Endothelial cell (in vitro differentiated cells): Measurements from ENCODE around the gene PLCG1. TPM values are rescaled to one million over a fixed set of nuclear protein-coding genes. Genes with fewer than 3 reads are reported as not detected.
A peak's percentile ranks its signal among the peaks of the same experiment; 100 is the strongest.
"Not testable (repeated sequence)": the region's sequence is repeated elsewhere in the genome, so short reads cannot be mapped to it uniquely, and the experiment has no call there.

ENCODE experiments used
- DNase-seq: peaks from one replicate; pipeline ENCODE4 v3.0.0; 2021; ENCODE audit warnings: low spot score
- H3K27ac Mint-ChIP-seq: one replicate; pipeline ENCODE4 v1.8.0; 2021; ENCODE audit warnings: mixed read lengths, inconsistent platforms; ENCODE audit not compliant: unreplicated experiment
- H3K27me3 Mint-ChIP-seq: one replicate; pipeline ENCODE4 v1.8.0; 2021; ENCODE audit warnings: mild to moderate bottlenecking, moderate library complexity, mixed read lengths, inconsistent platforms; ENCODE audit not compliant: unreplicated experiment
- H3K36me3 Mint-ChIP-seq: one replicate; pipeline ENCODE4 v1.8.0; 2021; ENCODE audit warnings: mild to moderate bottlenecking, low read depth, mixed read lengths, inconsistent platforms; ENCODE audit not compliant: unreplicated experiment
- H3K4me1 Mint-ChIP-seq: one replicate; pipeline ENCODE4 v1.8.0; 2021; ENCODE audit warnings: mild to moderate bottlenecking, mixed read lengths, inconsistent platforms; ENCODE audit not compliant: unreplicated experiment
- H3K4me3 Mint-ChIP-seq: one replicate; pipeline ENCODE4 v1.8.0; 2021; ENCODE audit warnings: mild to moderate bottlenecking, mixed read lengths, inconsistent platforms; ENCODE audit not compliant: unreplicated experiment
- H3K9me3 Mint-ChIP-seq: one replicate; pipeline ENCODE4 v1.8.0; 2021; ENCODE audit warnings: mixed read lengths, inconsistent platforms; ENCODE audit not compliant: unreplicated experiment
- total RNA-seq: library from RNA; stranded (reverse); fragmentation: NEBNext Ultra II Directional; extraction: Animal tissue kit (Norgen Biotek cat#: 25700); gene quantifications from one replicate; pipeline ENCODE4 v1.2.1, GENCODE V29; 2021; ENCODE audit not compliant: unreplicated experiment
- TF ChIP-seq, protein P1 (sequence below): fragments of 200-600 bp; sonication (generic); IDR thresholded peaks from one replicate; pipeline ENCODE4 v1.5.0; 2021; ENCODE audit warnings: antibody characterized with exemption; ENCODE audit not compliant: unreplicated experiment

Gene PLCG1
- total RNA-seq, 1 donor from 2014 or later = 456 TPM

DNA sequence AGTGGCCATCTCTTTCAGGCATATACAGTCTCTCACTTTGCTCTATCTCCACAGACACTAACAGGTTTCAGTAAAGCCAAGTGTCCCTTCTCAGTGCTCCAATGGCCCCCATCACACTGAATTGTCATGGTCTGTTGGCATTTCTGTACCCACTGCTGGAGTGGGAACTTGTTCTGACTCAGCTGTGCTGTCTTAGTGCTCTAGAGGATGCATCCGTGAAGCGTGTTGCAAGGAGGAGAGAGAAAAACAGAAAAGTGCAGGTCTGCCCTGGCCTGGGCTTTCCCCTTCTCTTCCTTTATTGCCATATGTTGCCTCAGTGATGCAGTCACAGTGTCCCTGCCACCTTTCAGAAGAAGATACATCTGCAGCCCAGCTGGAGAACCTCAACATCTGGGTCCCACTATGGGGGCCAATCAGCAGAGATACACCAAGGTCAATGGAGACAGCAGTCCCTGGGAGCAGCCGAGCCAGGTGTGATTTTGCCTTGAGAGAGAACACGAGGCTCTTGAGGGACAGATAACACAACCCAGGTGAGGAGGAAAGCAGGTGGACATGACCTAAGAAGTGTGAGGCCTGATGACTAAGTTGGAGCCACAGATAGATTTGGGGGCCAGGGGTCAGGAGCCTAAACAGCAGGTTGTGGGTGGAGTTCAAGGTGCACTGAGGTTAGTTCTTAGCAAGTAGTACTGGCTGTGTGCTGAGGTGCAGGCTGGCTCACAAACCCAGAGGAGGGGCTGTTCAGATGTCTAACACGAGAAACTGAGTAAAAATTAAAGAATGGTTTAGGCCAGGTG, 5.6 kb upstream of the PLCG1 start:
- Mint-ChIP-seq H3K4me3 (no peak overlapping the region), H3K4me1 (peaks cover 10% of the 10 kb centered on the region), H3K27me3 (peaks cover 8% of the 10 kb centered on the region), H3K27ac (no peak overlapping the region), H3K36me3 (peaks cover 22% of the 10 kb centered on the region), H3K9me3 (no peaks in the 10 kb centered on the region)
- TF ChIP-seq, protein P1, sequence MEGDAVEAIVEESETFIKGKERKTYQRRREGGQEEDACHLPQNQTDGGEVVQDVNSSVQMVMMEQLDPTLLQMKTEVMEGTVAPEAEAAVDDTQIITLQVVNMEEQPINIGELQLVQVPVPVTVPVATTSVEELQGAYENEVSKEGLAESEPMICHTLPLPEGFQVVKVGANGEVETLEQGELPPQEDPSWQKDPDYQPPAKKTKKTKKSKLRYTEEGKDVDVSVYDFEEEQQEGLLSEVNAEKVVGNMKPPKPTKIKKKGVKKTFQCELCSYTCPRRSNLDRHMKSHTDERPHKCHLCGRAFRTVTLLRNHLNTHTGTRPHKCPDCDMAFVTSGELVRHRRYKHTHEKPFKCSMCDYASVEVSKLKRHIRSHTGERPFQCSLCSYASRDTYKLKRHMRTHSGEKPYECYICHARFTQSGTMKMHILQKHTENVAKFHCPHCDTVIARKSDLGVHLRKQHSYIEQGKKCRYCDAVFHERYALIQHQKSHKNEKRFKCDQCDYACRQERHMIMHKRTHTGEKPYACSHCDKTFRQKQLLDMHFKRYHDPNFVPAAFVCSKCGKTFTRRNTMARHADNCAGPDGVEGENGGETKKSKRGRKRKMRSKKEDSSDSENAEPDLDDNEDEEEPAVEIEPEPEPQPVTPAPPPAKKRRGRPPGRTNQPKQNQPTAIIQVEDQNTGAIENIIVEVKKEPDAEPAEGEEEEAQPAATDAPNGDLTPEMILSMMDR = no peak
- no peak for DNase-seq

DNA sequence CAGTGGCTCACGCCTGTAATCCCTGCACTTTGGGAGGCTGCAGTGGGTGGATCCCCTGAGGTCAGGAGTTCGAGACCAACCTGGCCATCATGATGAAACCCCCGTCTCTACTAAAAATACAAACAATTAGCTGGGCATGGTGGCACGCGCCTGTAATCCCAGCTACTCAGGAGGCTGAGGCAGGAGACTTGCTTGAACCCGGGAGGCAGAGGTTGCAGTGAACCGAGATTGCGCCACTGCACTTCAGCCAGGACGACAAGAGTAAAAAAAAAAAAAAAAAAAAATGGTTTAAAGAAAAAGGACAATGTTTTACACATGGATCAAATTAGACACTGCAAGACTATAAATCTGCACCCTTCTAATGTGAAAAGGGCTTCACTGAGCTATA, 5.0 kb upstream of the PLCG1 start:
- Mint-ChIP-seq H3K4me1 (peaks cover 10% of the 10 kb centered on the region), H3K36me3 (peaks cover 19% of the 10 kb centered on the region)
- DNase-seq, H3K27me3 Mint-ChIP-seq, H3K4me3 Mint-ChIP-seq, H3K27ac Mint-ChIP-seq, H3K9me3 Mint-ChIP-seq: not testable (repeated sequence)

DNA sequence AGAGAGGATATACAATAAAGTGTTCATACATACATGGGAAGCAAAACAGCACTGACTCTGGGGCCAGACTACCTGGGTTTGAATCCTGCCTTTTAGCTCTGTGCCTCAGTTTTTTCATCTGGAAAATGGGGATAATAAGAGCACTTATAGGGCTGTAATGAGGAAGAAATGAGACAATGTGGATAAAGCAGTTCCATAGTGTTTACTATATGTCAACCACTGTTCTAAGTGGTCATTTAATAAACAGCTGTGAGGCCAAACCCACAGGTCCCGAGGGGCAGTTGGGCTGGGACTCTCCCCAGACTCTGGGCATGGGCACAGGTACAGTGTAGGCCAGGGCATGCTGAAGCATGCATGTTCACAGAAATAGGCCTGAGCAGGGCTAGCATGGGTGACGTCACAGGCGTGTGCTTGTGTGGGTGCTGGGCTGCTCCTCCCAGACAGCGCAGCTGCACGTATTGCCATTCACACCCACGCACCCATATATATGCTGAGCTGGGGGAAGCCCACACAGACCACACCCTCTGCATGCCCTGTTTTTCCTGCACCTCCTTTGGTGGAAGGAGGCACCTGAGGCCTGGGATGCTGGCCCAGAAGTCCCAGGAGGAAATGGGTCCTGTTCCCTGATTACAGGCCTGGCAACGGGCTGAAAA, 3.5 kb upstream of the PLCG1 start:
- DNase-seq = no peak
- Mint-ChIP-seq H3K36me3 (peaks cover 22% of the 10 kb centered on the region), H3K4me1 (peaks cover 15% of the 10 kb centered on the region), H3K27ac (peak overlapping the region; percentile 24), H3K4me3 (no peak overlapping the region), H3K9me3 (no peaks in the 10 kb centered on the region), H3K27me3 (peaks cover 13% of the 10 kb centered on the region)
- TF ChIP-seq, protein P1 = no peak

DNA sequence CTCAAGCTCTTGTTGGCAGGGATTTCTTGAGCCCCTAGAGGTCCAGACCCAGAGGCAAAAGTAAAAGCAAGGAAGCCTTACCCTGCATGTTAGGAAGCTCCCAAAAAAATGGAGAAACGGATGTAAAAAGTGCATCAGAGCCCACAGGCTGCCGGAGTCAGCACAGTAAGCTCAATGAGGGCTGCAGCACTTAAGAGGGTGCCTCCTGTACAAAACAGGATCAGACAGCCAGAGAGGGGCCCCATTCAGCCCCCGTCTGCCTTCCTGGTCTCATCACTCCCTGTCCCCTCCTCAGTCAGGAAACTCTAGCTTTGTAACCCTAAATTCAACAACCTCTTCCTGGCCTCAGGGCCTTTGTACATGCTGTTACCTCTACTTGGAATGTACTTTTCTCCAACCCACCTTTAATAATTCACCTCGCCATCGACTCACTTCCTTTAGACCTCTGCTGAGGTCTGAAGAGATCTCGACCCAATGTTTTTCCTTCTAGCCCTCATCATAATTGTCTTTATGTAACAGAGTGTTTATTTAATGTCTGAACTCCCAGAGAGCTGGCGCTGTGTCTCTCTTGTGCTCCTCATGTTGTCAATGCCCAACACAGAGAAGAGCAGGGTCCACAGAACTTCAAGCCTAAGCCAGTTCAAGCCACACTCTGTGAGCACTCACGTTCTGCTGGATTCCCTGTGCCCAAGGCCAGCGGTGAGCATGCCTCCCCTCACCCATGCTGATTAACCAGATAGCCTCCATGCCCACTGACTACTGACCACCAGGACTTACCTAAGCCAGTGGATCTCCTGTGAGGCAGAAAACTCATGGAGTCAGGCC, 2.8 kb upstream of the PLCG1 start:
- peaks cover 23% of the 10 kb centered on the region for H3K4me1 Mint-ChIP-seq
- no peak overlapping the region for H3K27ac Mint-ChIP-seq
- peaks cover 29% of the 10 kb centered on the region for H3K36me3 Mint-ChIP-seq
- peak overlapping the region; percentile 87 for H3K4me3 Mint-ChIP-seq
- no peak for DNase-seq
- H3K9me3 Mint-ChIP-seq = no peaks in the 10 kb centered on the region
- peaks cover 16% of the 10 kb centered on the region for H3K27me3 Mint-ChIP-seq
- TF ChIP-seq, protein P1 = no peak

DNA sequence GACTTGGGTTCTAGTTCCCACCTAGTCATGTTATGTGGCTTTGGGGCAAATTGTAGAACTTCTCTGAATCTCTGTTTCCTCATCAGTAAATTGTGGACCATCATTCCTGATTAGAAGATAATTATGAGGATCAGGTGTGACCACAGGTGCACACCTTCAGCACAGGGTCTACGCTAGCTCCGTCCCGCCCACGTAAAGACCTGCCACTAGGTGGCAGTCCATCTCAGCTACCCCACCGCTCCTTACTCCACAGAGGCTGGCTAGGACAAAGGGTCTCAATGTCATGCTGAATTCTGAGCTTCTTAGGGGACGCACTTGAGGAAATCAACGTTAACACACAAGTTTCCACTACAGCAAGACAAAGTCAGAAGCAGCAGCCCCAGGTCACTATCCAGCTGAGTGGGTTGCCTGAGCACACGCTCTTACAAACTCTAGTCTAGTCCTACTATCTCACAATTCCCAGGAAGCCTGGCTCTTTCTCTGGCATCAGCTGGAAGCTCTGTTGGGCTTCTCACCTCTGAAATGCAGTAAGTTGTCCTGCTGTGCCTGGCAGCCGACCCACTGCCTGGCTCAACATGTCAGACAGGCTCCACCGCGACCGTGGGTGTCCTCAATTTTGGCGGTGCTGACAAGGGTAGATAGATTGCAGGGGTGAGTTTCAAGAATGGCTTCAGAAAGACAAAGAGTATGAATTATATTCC, 2.0 kb upstream of the PLCG1 start:
- DNase-seq = peak; percentile 64
- Mint-ChIP-seq H3K27me3 (peaks cover 18% of the 10 kb centered on the region), H3K4me1 (peaks cover 30% of the 10 kb centered on the region), H3K36me3 (peaks cover 33% of the 10 kb centered on the region), H3K9me3 (no peaks in the 10 kb centered on the region), H3K4me3 (peak overlapping the region; percentile 87), H3K27ac (peak overlapping the region; percentile 86)
- TF ChIP-seq, protein P1 = peak; percentile 78
